ENCODE data around the gene LRCOL1. TPM values are rescaled to one million over a fixed set of nuclear protein-coding genes. Genes with fewer than 3 reads are reported as not detected.
A peak's percentile ranks its signal among the peaks of the same experiment; 100 is the strongest.

Gene LRCOL1
- total and polyA plus RNA-seq, 8 donors: 0.60 TPM; not detected in 7

- Histone ChIP-seq H3K4me1 (peaks cover 7 to 43% (median 30%) of the 10 kb centered on the region in 4 donors), H3K4me3 (peak overlapping the region; percentile 15 to 35 (median 32)), H3K27ac (no peak overlapping the region), H3K36me3 (no peaks in the 10 kb centered on the region), H3K9me3 (peaks cover 0 to 23% (median 18%) of the 10 kb centered on the region in 4 donors), H3K27me3 (peaks cover 22 to 67% (median 55%) of the 10 kb centered on the region in 3 donors)
- 9 to 38% (median 9%) methylated on average over 11 to 51 of the region's 51 CpGs for WGBS, 5 donors
- peak in 1 of 2 donors; percentile 47 for DNase-seq
- TF ChIP-seq POLR2AphosphoS5 (IDR thresholded peaks at IDR 0.05): no peak
- no peak for TF ChIP-seq EP300 (IDR thresholded peaks at IDR 0.05)
- no peak for TF ChIP-seq POLR2A (IDR thresholded peaks at IDR 0.05)
- TF ChIP-seq, protein P1, sequence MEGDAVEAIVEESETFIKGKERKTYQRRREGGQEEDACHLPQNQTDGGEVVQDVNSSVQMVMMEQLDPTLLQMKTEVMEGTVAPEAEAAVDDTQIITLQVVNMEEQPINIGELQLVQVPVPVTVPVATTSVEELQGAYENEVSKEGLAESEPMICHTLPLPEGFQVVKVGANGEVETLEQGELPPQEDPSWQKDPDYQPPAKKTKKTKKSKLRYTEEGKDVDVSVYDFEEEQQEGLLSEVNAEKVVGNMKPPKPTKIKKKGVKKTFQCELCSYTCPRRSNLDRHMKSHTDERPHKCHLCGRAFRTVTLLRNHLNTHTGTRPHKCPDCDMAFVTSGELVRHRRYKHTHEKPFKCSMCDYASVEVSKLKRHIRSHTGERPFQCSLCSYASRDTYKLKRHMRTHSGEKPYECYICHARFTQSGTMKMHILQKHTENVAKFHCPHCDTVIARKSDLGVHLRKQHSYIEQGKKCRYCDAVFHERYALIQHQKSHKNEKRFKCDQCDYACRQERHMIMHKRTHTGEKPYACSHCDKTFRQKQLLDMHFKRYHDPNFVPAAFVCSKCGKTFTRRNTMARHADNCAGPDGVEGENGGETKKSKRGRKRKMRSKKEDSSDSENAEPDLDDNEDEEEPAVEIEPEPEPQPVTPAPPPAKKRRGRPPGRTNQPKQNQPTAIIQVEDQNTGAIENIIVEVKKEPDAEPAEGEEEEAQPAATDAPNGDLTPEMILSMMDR (IDR thresholded peaks at IDR 0.05): no peak
- intact Hi-C loops (cut with DNase I; ENCODE audit: low total_unique reads): no loop called here
Measured at GRCh38 chr12:132617822-132618682, 7.7 kb upstream of the LRCOL1 start.

GRCh38 chr12:132617135-132617701 lies 6.8 kb upstream of the LRCOL1 start:
- 85 to 95% (median 90%) methylated on average over 4 of the region's 4 CpGs for WGBS, 5 donors
- intact Hi-C loops (cut with DNase I; ENCODE audit: low total_unique reads): no loop called here
- Histone ChIP-seq H3K27ac (no peak overlapping the region), H3K36me3 (no peaks in the 10 kb centered on the region), H3K9me3 (peaks cover 0 to 23% (median 18%) of the 10 kb centered on the region in 4 donors), H3K4me3 (no peak overlapping the region), H3K4me1 (peaks cover 7 to 34% (median 22%) of the 10 kb centered on the region in 4 donors), H3K27me3 (peaks cover 22 to 71% (median 55%) of the 10 kb centered on the region in 3 donors)
- TF ChIP-seq, protein P1 (IDR thresholded peaks at IDR 0.05): no peak
- no peak for TF ChIP-seq POLR2AphosphoS5 (IDR thresholded peaks at IDR 0.05)
- no peak for TF ChIP-seq POLR2A (IDR thresholded peaks at IDR 0.05)
- no peak for TF ChIP-seq EP300 (IDR thresholded peaks at IDR 0.05)
- DNase-seq: no peak

DNA sequence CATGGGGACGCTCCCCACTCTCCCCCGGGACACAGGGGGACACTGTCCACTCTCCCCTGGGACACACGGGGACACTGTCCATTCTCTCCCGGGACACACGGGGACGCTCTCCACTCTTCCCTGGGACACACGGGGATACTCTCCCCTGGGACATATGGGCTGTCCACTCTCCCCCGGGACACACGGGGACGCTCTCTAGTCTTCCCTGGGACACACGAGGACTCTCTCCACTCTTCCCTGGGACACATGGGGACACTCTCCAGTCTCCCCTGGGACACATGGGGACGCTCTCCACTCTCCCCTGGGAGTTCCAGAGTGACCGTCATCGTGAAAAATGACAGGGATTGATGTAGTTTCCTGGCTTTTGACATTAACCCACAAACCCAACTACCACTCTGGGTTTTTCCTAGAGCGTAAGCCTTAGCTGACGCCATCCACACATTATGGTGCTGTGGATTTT lies 5.2 kb upstream of the LRCOL1 start:
- Histone ChIP-seq H3K4me1 (peaks cover 7 to 32% (median 17%) of the 10 kb centered on the region in 4 donors), H3K9me3 (peaks cover 0 to 39% (median 25%) of the 10 kb centered on the region in 4 donors), H3K4me3 (no peak overlapping the region), H3K27ac (no peak overlapping the region), H3K36me3 (no peaks in the 10 kb centered on the region), H3K27me3 (peaks cover 22 to 81% (median 62%) of the 10 kb centered on the region in 3 donors)
- DNase-seq: no peak
- WGBS, 5 donors: 74 to 80% (median 78%) methylated on average over 9 to 16 of the region's 16 CpGs
- TF ChIP-seq, protein P1 (IDR thresholded peaks at IDR 0.05): no peak
- no peak for TF ChIP-seq POLR2A (IDR thresholded peaks at IDR 0.05)
- TF ChIP-seq POLR2AphosphoS5 (IDR thresholded peaks at IDR 0.05): no peak
- TF ChIP-seq EP300 (IDR thresholded peaks at IDR 0.05): no peak
- intact Hi-C loops (cut with DNase I; ENCODE audit: low total_unique reads): no loop called here

DNA sequence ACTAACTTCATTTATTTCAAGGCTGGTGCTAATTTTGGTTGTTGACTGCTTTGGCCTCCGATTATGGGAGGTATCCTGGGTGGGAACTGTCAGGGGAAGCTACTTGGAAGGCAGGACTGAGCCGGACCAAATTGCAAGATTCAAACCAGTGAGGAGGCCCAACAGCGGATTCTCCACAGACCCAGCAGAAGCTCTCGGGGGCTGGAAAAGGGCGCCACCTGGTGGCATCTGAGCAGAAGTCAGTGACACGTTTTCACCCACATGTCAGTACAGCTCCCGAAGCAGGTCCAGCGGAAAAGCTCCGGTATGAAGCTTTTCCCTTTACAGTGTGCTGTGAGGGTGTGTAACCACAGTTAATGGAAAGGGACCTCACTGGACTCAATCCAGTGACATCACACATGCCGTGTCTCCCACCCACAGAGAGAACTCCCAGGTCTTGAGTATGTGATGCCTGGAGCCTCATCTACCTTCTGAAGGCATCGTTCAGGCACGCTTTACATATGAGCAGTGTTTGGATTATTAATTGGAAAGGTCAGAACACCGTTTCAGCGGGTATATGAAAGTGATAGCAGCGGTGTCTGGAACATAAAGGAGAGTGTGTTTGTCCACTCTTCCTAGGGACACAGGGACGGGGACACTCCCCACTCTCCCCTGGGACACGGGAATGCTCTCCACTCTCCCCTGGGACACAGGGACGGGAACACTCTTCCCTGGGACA lies 4.6 kb upstream of the LRCOL1 start:
- H3K4me3 ChIP-seq: no peak overlapping the region
- 26 to 44% (median 28%) methylated on average over 13 to 18 of the region's 18 CpGs for WGBS, 5 donors
- H3K27me3 ChIP-seq: peaks cover 22 to 81% (median 62%) of the 10 kb centered on the region in 3 donors
- H3K36me3 ChIP-seq: no peaks in the 10 kb centered on the region
- intact Hi-C loops (cut with DNase I; ENCODE audit: low total_unique reads): loop anchor here (5.0 kb wide), 1 partner anchor 198 kb away; no protein-coding TSS in a partner anchor
- peaks cover 7 to 37% (median 20%) of the 10 kb centered on the region in 4 donors for H3K4me1 ChIP-seq
- DNase-seq: peak; percentile 82 to 94
- TF ChIP-seq POLR2A (IDR thresholded peaks at IDR 0.05) (no peak), POLR2AphosphoS5 (IDR thresholded peaks at IDR 0.05) (peak in 2 of 3 donors; percentile 21 to 46)
- TF ChIP-seq, protein P1 (IDR thresholded peaks at IDR 0.05): peak in 5 of 7 experiments; percentile 72 to 88 (median 87)
- H3K27ac ChIP-seq: no peak overlapping the region
- peaks cover 0 to 39% (median 25%) of the 10 kb centered on the region in 4 donors for H3K9me3 ChIP-seq

Data from stomach (tissue), 9 donors.